ENCODE measurements around the gene RASAL3.

GRCh38 chr19:15445807-15446376 is 18.5 kb downstream of the RASAL3 start:
- TF ChIP-seq CTCF (IDR thresholded peaks at IDR 0.05; ENCODE audit: borderline replicate concordance, extremely low read depth, low read length, poor library complexity, severe bottlenecking) = no peak
- no peak for TF ChIP-seq EZH2 (IDR thresholded peaks at IDR 0.05; ENCODE audit: borderline replicate concordance, low read depth, low read length, severe bottlenecking)

All from DND-41 (cell line).